CD4-positive, CD25-positive, alpha-beta regulatory T cell (primary cell): ENCODE results near the gene RNF213. TPM values are rescaled to one million over a fixed set of nuclear protein-coding genes. Genes with fewer than 3 reads are reported as not detected.

Experiments used
- ATAC-seq, 2 donors: fragments of 150-1000 bp; cut with Tn5 transposase; one replicate each; pipeline ENCODE4 v1.10.0; 2021; ENCODE audit warnings: low read depth in 2 of 2, moderate number of reproducible peaks in 2 of 2, moderate library complexity in 1 of 2
- DNase-seq, 3 donors: peaks; one replicate each; pipeline versions ENCODE4 v3.0.0 to v3.0.0-alpha.2; 2012 to 2022; ENCODE audit warnings: mixed read lengths in 1 of 3
- H3K27ac ChIP-seq: one replicate; pipeline ENCODE4 v1.7.0; 2013; ENCODE audit warnings: mild to moderate bottlenecking, low read length; ENCODE audit not compliant: insufficient read depth, poor library complexity, severe bottlenecking
- H3K27me3 ChIP-seq: one replicate; pipeline ENCODE4 v1.7.0; 2013; ENCODE audit warnings: low read length; ENCODE audit not compliant: control insufficient read depth, insufficient read depth
- H3K36me3 ChIP-seq: one replicate; pipeline ENCODE4 v1.7.0; 2013; ENCODE audit warnings: mild to moderate bottlenecking, low read length, moderate library complexity; ENCODE audit not compliant: control insufficient read depth, insufficient read depth
- H3K4me1 ChIP-seq: 2 replicates; pipeline ENCODE4 v1.7.0; 2013; ENCODE audit warnings: mild to moderate bottlenecking, low read length; ENCODE audit not compliant: insufficient read depth, control insufficient read depth, poor library complexity, severe bottlenecking
- H3K4me3 ChIP-seq: one replicate; pipeline ENCODE4 v1.7.0; 2013; ENCODE audit warnings: low read depth, mild to moderate bottlenecking, low read length, moderate library complexity
- H3K9me3 ChIP-seq, 2 experiments: 1 replicate in 1 of 2; 2 replicates in 1 of 2; pipeline ENCODE4 v1.7.0; 2013; ENCODE audit warnings: low read length in 2 of 2, mild to moderate bottlenecking in 1 of 2, moderate library complexity in 1 of 2; ENCODE audit not compliant: control insufficient read depth in 2 of 2
- H3K27ac Mint-ChIP-seq, 3 donors: one replicate each; pipeline ENCODE4 v1.8.0; 2020 to 2022; ENCODE audit warnings: mild to moderate bottlenecking in 3 of 3, mixed read lengths in 3 of 3, moderate library complexity in 2 of 3
- H3K27me3 Mint-ChIP-seq: one replicate; pipeline ENCODE4 v1.8.0; 2022; ENCODE audit warnings: mild to moderate bottlenecking, mixed read lengths
- H3K36me3 Mint-ChIP-seq: one replicate; pipeline ENCODE4 v1.8.0; 2020; ENCODE audit warnings: mixed read lengths
- H3K4me1 Mint-ChIP-seq, 4 donors: one replicate each; pipeline ENCODE4 v1.8.0; 2020 to 2022; ENCODE audit warnings: mixed read lengths in 4 of 4, mild to moderate bottlenecking in 1 of 4
- H3K4me3 Mint-ChIP-seq, 4 donors: one replicate each; pipeline ENCODE4 v1.8.0; 2020 to 2022; ENCODE audit warnings: mild to moderate bottlenecking in 4 of 4, mixed read lengths in 4 of 4, moderate library complexity in 3 of 4
- H3K9me3 Mint-ChIP-seq, 7 donors: one replicate each; pipeline ENCODE4 v1.8.0; 2020 to 2022; ENCODE audit warnings: mixed read lengths in 7 of 7, mild to moderate bottlenecking in 3 of 7, moderate library complexity in 2 of 7
- polyA plus RNA-seq, 4 donors: library from polyadenylated mRNA; unstranded; fragments of 300-500 nt; fragmentation: Illumina TruSeq; gene quantifications; one replicate each; pipeline ENCODE4 v1.2.3, GENCODE V29; 2021
- total RNA-seq: library from RNA; stranded (reverse); gene quantifications from one replicate; pipeline ENCODE4 v1.2.3, GENCODE V29; 2022

Gene RNF213
- total and polyA plus RNA-seq, 5 donors from 2014 or later = 27.6 to 666 (median 32.4) TPM

DNA sequence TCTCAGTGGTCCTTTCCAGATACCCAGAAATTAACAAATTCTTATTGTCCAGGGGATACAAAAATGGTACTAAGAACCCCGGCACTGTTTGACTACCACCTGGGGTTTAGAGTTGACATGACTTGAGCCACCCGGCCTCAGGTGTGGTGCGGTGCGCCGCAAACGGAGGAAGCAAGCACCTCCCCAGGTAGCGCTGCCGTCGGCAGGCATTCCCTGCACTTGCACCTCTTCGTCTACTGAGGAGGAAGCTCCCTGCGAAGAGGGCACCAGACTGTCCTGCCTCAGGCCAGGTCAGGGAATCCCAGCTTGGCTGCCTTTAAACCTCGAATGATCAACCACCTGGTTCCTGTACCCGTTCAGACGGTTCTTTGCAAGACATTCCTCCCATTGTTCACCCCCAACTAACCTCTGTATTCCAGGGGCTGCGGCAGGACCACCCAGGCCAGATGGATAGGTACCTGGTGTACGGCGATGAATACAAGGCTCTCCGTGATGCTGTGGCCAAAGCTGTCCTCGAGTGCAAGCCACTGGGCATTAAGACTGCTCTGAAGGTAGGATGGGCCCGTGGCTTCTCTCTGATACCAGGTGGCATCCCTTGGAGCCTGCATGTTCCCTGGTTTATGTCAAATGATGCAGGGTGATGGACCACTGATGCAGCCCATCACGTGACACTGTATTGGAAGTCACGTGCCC is 113.5 kb downstream of the RNF213 start:
- no peaks in the 10 kb centered on the region for H3K27me3 ChIP-seq
- no peak overlapping the region for H3K27ac ChIP-seq
- Mint-ChIP-seq H3K27ac (no peak overlapping the region), H3K27me3 (no peaks in the 10 kb centered on the region), H3K9me3 (peaks cover 0 to 1% (median 0%) of the 10 kb centered on the region in 7 donors), H3K4me3 (no peak overlapping the region), H3K36me3 (peaks cover 55% of the 10 kb centered on the region), H3K4me1 (peaks cover 0 to 4% (median 1%) of the 10 kb centered on the region in 4 donors)
- no peaks in the 10 kb centered on the region for H3K4me1 ChIP-seq
- DNase-seq (no peak), ATAC-seq (no peak)
- H3K9me3 ChIP-seq = no peaks in the 10 kb centered on the region
- H3K4me3 ChIP-seq = no peak overlapping the region
- H3K36me3 ChIP-seq = peaks cover 95% of the 10 kb centered on the region

- no peak overlapping the region for H3K4me3 Mint-ChIP-seq
- no peaks in the 10 kb centered on the region for H3K27me3 ChIP-seq
- H3K9me3 Mint-ChIP-seq = peaks cover 0 to 1% (median 0%) of the 10 kb centered on the region in 7 donors
- H3K36me3 ChIP-seq = peaks cover 95% of the 10 kb centered on the region
- H3K27me3 Mint-ChIP-seq = no peaks in the 10 kb centered on the region
- no peaks in the 10 kb centered on the region for H3K4me1 ChIP-seq
- DNase-seq (no peak), ATAC-seq (no peak)
- no peaks in the 10 kb centered on the region for H3K9me3 ChIP-seq
- H3K27ac Mint-ChIP-seq = no peak overlapping the region
- peaks cover 58% of the 10 kb centered on the region for H3K36me3 Mint-ChIP-seq
- peaks cover 0 to 2% (median 0%) of the 10 kb centered on the region in 4 donors for H3K4me1 Mint-ChIP-seq
- H3K27ac ChIP-seq = no peak overlapping the region
- H3K4me3 ChIP-seq = no peak overlapping the region
Observed at GRCh38 chr17:80374732-80375585, 114.3 kb downstream of the RNF213 start.

GRCh38 chr17:80376531-80376930 is 115.9 kb downstream of the RNF213 start:
- Histone ChIP-seq H3K27me3 (no peaks in the 10 kb centered on the region), H3K27ac (no peak overlapping the region), H3K36me3 (peaks cover 96% of the 10 kb centered on the region), H3K4me1 (no peaks in the 10 kb centered on the region), H3K9me3 (no peaks in the 10 kb centered on the region), H3K4me3 (no peak overlapping the region)
- ATAC-seq (no peak), DNase-seq (no peak)
- peaks cover 0 to 1% (median 0%) of the 10 kb centered on the region in 7 donors for H3K9me3 Mint-ChIP-seq
- no peak overlapping the region for H3K4me3 Mint-ChIP-seq
- H3K27me3 Mint-ChIP-seq = no peaks in the 10 kb centered on the region
- H3K4me1 Mint-ChIP-seq = peaks cover 0 to 2% (median 0%) of the 10 kb centered on the region in 4 donors
- peaks cover 68% of the 10 kb centered on the region for H3K36me3 Mint-ChIP-seq
- no peak overlapping the region for H3K27ac Mint-ChIP-seq

- H3K36me3 ChIP-seq = peaks cover 97% of the 10 kb centered on the region
- Mint-ChIP-seq H3K9me3 (peaks cover 0 to 1% (median 0%) of the 10 kb centered on the region in 7 donors), H3K27me3 (no peaks in the 10 kb centered on the region), H3K4me3 (no peak overlapping the region), H3K27ac (peak overlapping the region in 2 of 3 donors; percentile 11 to 53), H3K36me3 (peaks cover 66% of the 10 kb centered on the region), H3K4me1 (no peaks in the 10 kb centered on the region)
- H3K9me3 ChIP-seq = no peaks in the 10 kb centered on the region
- no peaks in the 10 kb centered on the region for H3K4me1 ChIP-seq
- DNase-seq (no peak), ATAC-seq (peak in 1 of 2 donors; percentile 12)
- H3K27ac ChIP-seq = no peak overlapping the region
- H3K4me3 ChIP-seq = no peak overlapping the region
- H3K27me3 ChIP-seq = no peaks in the 10 kb centered on the region
Observed at GRCh38 chr17:80377798-80378197, 117.1 kb downstream of the RNF213 start.

- no peak for DNase-seq
- H3K4me1 ChIP-seq = no peaks in the 10 kb centered on the region
- H3K4me3 ChIP-seq = no peak overlapping the region
- peaks cover 0 to 4% (median 0%) of the 10 kb centered on the region in 4 donors for H3K4me1 Mint-ChIP-seq
- H3K9me3 Mint-ChIP-seq = peaks cover 0 to 1% (median 0%) of the 10 kb centered on the region in 7 donors
- no peaks in the 10 kb centered on the region for H3K27me3 ChIP-seq
- H3K36me3 ChIP-seq = peaks cover 99% of the 10 kb centered on the region
- H3K36me3 Mint-ChIP-seq = peaks cover 76% of the 10 kb centered on the region
- peak overlapping the region in 1 of 3 donors; percentile 65 for H3K27ac Mint-ChIP-seq
- no peak overlapping the region for H3K4me3 Mint-ChIP-seq
- ATAC-seq = no peak
- H3K27ac ChIP-seq = no peak overlapping the region
- no peaks in the 10 kb centered on the region for H3K9me3 ChIP-seq
- H3K27me3 Mint-ChIP-seq = no peaks in the 10 kb centered on the region
Observed at GRCh38 chr17:80379348-80379747, 118.7 kb downstream of the RNF213 start.

GRCh38 chr17:80380068-80380467 is 119.4 kb downstream of the RNF213 start:
- ATAC-seq (no peak), DNase-seq (no peak)
- H3K27ac Mint-ChIP-seq = peak overlapping the region in 1 of 3 donors; percentile 60
- H3K27ac ChIP-seq = no peak overlapping the region
- no peaks in the 10 kb centered on the region for H3K27me3 ChIP-seq
- H3K4me3 Mint-ChIP-seq = no peak overlapping the region
- peaks cover 0 to 7% (median 0%) of the 10 kb centered on the region in 4 donors for H3K4me1 Mint-ChIP-seq
- H3K9me3 Mint-ChIP-seq = peaks cover 0 to 1% (median 0%) of the 10 kb centered on the region in 7 donors
- H3K4me3 ChIP-seq = no peak overlapping the region
- no peaks in the 10 kb centered on the region for H3K27me3 Mint-ChIP-seq
- peaks cover 74% of the 10 kb centered on the region for H3K36me3 Mint-ChIP-seq
- no peaks in the 10 kb centered on the region for H3K4me1 ChIP-seq
- H3K36me3 ChIP-seq = peaks cover 99% of the 10 kb centered on the region
- no peaks in the 10 kb centered on the region for H3K9me3 ChIP-seq

DNA sequence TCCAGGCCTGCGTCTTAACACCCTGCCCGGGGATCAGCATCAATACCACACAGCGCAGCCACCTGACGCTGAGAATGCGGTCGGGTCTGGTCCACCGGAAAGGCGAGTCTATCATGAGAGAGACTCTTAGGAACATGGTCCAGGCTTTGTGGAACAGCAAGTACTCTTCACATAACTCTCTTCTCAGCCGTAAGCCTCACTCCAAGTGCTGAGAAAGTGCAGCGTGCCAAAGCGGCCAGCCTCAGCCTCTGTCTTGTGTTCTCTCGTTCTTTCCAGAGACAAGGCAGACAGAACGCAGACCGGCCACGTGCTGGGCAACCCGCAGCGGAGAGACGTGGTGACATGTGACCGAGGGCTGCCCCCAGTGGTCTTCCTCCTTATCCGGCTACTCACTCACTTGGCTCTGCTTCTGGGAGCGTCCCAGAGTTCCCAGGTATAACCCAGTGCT is 119.9 kb downstream of the RNF213 start:
- Histone ChIP-seq H3K36me3 (peaks cover 99% of the 10 kb centered on the region), H3K27me3 (no peaks in the 10 kb centered on the region), H3K27ac (no peak overlapping the region), H3K4me3 (no peak overlapping the region), H3K4me1 (no peaks in the 10 kb centered on the region), H3K9me3 (no peaks in the 10 kb centered on the region)
- DNase-seq (no peak), ATAC-seq (no peak)
- no peak overlapping the region for H3K4me3 Mint-ChIP-seq
- H3K4me1 Mint-ChIP-seq = peaks cover 0 to 7% (median 0%) of the 10 kb centered on the region in 4 donors
- peaks cover 0 to 1% (median 0%) of the 10 kb centered on the region in 7 donors for H3K9me3 Mint-ChIP-seq
- H3K36me3 Mint-ChIP-seq = peaks cover 77% of the 10 kb centered on the region
- H3K27ac Mint-ChIP-seq = peak overlapping the region in 1 of 3 donors; percentile 60
- H3K27me3 Mint-ChIP-seq = no peaks in the 10 kb centered on the region
